HFF-Myc (cell line): ENCODE measurements around the gene OR51A2.

ENCODE experiments used
- DNase-seq: peaks from one replicate; pipeline ENCODE4 v3.0.0-alpha.2; 2011; ENCODE audit warnings: low read depth; ENCODE audit errors: extremely low read depth
- H3K4me3 ChIP-seq: replicated peaks from 2 replicates; pipeline ENCODE4 v1.5.1; 2011; ENCODE audit warnings: low read depth, mild to moderate bottlenecking, control low read depth, low read length
- CTCF ChIP-seq: IDR thresholded peaks from 2 replicates; pipeline ENCODE4 v1.5.1; 2012; ENCODE audit warnings: mild to moderate bottlenecking, low read depth, low read length, control low read depth; ENCODE audit errors: missing control alignments

OR51A2 gene

GRCh38 chr11:4975436-4975835 lies 19.9 kb upstream of the OR51A2 start:
- TF ChIP-seq CTCF, result no peak
- DNase-seq, result no peak
- no peak overlapping the region for H3K4me3 ChIP-seq

GRCh38 chr11:4962816-4963215 lies 7.3 kb upstream of the OR51A2 start:
- TF ChIP-seq CTCF, result no peak
- DNase-seq, result no peak
- no peak overlapping the region for H3K4me3 ChIP-seq

- TF ChIP-seq CTCF, result no peak
- H3K4me3 ChIP-seq, result no peak overlapping the region
- no peak for DNase-seq
Measured at GRCh38 chr11:4960877-4961276, 5.4 kb upstream of the OR51A2 start.

GRCh38 chr11:4957396-4957795 lies 1.9 kb upstream of the OR51A2 start:
- H3K4me3 ChIP-seq, result no peak overlapping the region
- no peak for DNase-seq
- no peak for TF ChIP-seq CTCF

- no peak for DNase-seq
- H3K4me3 ChIP-seq, result no peak within 1 kb of the TSS
- no peak for TF ChIP-seq CTCF
Measured at GRCh38 chr11:4947505-4947904, 8.0 kb downstream of the OR51A2 start, which contains the start of gene OR51A4. Gene OR51A4 (minus strand): TSS chr11:4947605. CDS start chr11:4947100, 505 bp downstream.

- no peak overlapping the region for H3K4me3 ChIP-seq
- TF ChIP-seq CTCF, result no peak
- no peak for DNase-seq
Measured at GRCh38 chr11:4936745-4937144, 18.8 kb downstream of the OR51A2 start.

- no peak for DNase-seq
- no peak overlapping the region for H3K4me3 ChIP-seq
- TF ChIP-seq CTCF, result no peak
Measured at GRCh38 chr11:4932751-4933150, 22.8 kb downstream of the OR51A2 start.
